ENCODE results near the gene ARL4C.

Gene ARL4C

GRCh38 chr2:234453216-234453615 lies 43.7 kb downstream of the ARL4C start:
- TF ChIP-seq CTCF (conservative IDR thresholded peaks at IDR 0.05; ENCODE audit: low read depth, low read length): no peak
- no peak overlapping the region for H3K4me3 ChIP-seq (ENCODE audit: low read depth, low read length)
- DNase-seq (ENCODE audit: low read depth): no peak

DNA sequence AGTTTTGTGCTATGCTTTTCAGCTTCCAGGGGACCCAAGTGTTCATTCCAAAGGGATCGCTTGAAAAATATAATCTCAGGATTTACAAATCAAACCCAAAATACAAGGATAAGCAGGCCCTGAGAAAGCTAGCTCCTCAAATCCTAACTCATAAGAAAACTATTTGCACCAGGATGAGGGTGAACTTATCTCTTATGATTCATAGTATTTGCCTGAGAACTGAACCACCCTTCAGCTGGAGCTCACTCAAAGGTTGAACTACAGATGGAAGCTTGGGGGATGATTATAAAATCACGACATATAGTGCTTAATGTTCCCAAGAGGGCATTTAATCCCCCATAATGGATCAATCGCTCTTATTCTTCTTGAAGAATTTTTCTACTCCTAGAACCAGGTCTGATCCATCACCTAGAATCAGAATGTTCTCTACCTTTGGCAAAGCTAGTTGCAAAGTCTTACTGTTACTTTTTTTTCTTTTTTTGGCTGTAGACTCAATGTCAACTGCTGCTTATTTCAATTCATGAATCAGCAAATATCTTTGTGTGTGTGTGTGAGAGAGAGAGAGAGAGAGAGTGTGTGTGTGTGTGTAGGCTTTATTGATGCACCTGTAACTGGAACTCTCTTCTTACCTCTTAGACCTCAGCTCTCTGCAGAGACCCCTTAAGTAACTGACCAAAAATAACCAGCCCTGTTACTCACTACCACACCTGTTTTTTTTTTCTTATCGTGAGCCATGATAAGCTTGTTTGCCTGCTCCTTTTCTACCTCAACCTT lies 44.8 kb downstream of the ARL4C start:
- H3K4me3 ChIP-seq (ENCODE audit: low read depth, low read length): no peak overlapping the region
- DNase-seq (ENCODE audit: low read depth): peak; percentile 96
- TF ChIP-seq CTCF (conservative IDR thresholded peaks at IDR 0.05; ENCODE audit: low read depth, low read length): no peak

DNA sequence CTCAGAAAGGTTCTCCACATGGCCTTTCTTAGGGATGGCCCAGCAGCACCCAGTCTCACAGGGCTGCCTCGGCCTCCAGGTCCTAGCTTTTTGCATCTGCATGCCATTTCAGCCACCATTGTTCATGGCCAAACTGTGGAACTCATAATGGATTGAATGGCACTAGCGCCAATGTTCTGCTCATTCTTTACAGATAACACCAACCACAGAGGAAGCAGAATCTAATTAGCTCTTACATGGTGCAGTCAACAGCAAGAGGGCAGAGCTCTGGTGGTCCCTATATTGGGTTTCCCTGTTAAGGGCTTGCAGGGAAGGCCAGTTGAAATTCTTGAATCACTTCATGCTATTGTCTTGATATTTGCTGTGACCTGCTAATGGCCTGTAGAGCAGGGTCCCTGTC lies 45.6 kb downstream of the ARL4C start:
- no peak overlapping the region for H3K4me3 ChIP-seq (ENCODE audit: low read depth, low read length)
- DNase-seq (ENCODE audit: low read depth): no peak
- TF ChIP-seq CTCF (conservative IDR thresholded peaks at IDR 0.05; ENCODE audit: low read depth, low read length): no peak

GRCh38 chr2:234450431-234451124 lies 46.3 kb downstream of the ARL4C start:
- H3K4me3 ChIP-seq (ENCODE audit: low read depth, low read length): no peak overlapping the region
- no peak for TF ChIP-seq CTCF (conservative IDR thresholded peaks at IDR 0.05; ENCODE audit: low read depth, low read length)
- DNase-seq (ENCODE audit: low read depth): no peak

DNA sequence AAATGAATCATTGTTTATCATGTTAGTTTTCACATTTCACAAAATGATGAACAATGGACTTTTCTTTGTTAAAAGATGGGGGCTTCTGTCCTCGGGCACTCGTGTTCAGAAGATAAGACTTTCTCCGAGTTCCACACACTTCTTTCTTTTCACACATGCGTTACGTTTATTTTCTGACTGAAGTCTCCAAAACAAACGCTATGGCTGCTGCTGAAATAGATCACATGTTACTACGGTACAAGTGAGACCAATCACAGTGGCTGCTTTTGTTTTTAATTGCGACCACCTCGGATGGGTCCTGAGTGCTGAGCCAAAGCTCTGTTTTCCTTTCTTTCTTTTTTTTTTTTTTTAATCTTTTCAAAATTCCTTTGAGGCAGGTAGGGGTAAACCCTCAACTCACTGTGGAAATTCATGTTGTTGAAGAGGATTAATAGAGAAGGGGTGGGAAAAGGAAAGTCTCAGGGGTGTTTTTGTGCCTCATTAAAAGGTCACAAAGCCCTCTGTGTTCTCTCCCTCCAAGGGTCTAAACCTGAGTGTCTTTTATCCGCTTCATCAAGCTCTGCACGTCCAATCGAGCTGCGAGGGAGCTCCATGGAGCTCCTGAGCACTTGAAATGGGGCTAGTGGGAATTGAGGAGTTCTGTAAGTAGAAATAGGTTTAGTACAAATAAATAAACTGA lies 48.2 kb downstream of the ARL4C start:
- no peak for TF ChIP-seq CTCF (conservative IDR thresholded peaks at IDR 0.05; ENCODE audit: low read depth, low read length)
- no peak overlapping the region for H3K4me3 ChIP-seq (ENCODE audit: low read depth, low read length)
- peak; percentile 23 for DNase-seq (ENCODE audit: low read depth)

DNA sequence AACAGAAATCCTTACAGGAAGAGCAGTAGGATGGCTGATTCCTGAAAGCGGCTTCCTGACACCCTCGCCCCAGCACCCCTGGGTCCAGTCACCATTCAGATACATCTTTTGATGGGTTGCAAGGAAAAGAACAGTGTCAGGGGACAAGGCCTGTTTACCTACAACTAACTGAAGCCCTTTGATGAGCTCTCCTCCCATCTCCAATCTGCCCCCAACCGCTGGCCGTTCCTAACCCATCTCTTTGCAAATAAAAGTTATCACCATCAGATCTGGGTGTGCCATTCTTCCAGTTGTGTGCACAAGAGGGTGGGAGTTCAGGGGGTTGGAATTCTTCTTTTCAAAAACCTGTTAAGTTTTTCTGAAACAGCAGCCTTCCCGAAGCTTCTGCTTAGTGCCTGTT lies 48.9 kb downstream of the ARL4C start:
- no peak overlapping the region for H3K4me3 ChIP-seq (ENCODE audit: low read depth, low read length)
- DNase-seq (ENCODE audit: low read depth): no peak
- no peak for TF ChIP-seq CTCF (conservative IDR thresholded peaks at IDR 0.05; ENCODE audit: low read depth, low read length)

Measured in choroid plexus epithelial cell (primary cell).